Measurements from ENCODE around the gene CTSF.
"Not testable (repeated sequence)": the region's sequence is repeated elsewhere in the genome, so short reads cannot be mapped to it uniquely, and the experiment has no call there.

Gene CTSF

DNA sequence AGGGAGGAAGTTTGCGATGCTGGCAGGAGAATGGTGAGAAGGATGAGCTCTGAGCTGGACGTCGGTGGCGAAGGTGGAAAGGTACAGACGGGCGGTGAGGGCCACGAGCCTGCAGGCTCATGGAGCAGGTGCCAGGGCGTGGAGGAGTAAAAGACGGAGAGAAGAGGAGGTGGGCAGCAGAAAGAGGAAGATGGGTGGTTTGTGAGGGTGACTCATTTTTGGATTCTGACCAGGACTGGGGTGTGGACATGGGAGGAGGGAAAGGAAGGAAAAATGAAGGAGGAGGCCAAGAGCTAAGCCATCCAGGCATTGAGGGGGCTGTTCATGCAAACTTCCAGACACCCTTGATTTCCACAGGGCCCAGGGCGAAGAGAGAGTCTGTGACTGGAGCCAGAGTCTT lies 26.0 kb downstream of the CTSF start:
- Histone ChIP-seq H3K4me2 (ENCODE audit: low read length) (no peak overlapping the region), H3K4me1 (ENCODE audit: insufficient read depth, low read length, severe bottlenecking) (peaks cover 33% of the 10 kb centered on the region), H3F3A (ENCODE audit: insufficient read depth, low read length) (no peaks in the 10 kb centered on the region), H3K9ac (ENCODE audit: low read length) (no peak overlapping the region), H3K4me3 (ENCODE audit: low read depth, low read length, poor library complexity, severe bottlenecking) (no peak overlapping the region), H3K36me3 (ENCODE audit: insufficient read depth, low read length) (peaks cover 7% of the 10 kb centered on the region; the same call in 1 of the 2 replicates), H2AFZ (ENCODE audit: low read length) (no peak overlapping the region), H3K79me2 (ENCODE audit: insufficient read depth, low read length) (no peaks in the 10 kb centered on the region), H3K9me3 (ENCODE audit: low read length) (no peaks in the 10 kb centered on the region), H3K9me2 (ENCODE audit: low read depth, low read length) (no peaks in the 10 kb centered on the region), H4K20me1 (ENCODE audit: insufficient read depth, low read length) (no peaks in the 10 kb centered on the region), H3K27ac (ENCODE audit: low read depth, low read length, poor library complexity, severe bottlenecking) (no peak overlapping the region), H3K27me3 (ENCODE audit: insufficient read depth, low read length) (0 out of 2 replicates have a peak, but pooled peaks cover 2% of the 10 kb centered on the region)
- TF ChIP-seq, protein P1, sequence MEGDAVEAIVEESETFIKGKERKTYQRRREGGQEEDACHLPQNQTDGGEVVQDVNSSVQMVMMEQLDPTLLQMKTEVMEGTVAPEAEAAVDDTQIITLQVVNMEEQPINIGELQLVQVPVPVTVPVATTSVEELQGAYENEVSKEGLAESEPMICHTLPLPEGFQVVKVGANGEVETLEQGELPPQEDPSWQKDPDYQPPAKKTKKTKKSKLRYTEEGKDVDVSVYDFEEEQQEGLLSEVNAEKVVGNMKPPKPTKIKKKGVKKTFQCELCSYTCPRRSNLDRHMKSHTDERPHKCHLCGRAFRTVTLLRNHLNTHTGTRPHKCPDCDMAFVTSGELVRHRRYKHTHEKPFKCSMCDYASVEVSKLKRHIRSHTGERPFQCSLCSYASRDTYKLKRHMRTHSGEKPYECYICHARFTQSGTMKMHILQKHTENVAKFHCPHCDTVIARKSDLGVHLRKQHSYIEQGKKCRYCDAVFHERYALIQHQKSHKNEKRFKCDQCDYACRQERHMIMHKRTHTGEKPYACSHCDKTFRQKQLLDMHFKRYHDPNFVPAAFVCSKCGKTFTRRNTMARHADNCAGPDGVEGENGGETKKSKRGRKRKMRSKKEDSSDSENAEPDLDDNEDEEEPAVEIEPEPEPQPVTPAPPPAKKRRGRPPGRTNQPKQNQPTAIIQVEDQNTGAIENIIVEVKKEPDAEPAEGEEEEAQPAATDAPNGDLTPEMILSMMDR (IDR thresholded peaks at IDR 0.05; ENCODE audit: low read length): no peak
- no peak for TF ChIP-seq EZH2 (IDR thresholded peaks at IDR 0.05; ENCODE audit: borderline replicate concordance, low read length)

DNA sequence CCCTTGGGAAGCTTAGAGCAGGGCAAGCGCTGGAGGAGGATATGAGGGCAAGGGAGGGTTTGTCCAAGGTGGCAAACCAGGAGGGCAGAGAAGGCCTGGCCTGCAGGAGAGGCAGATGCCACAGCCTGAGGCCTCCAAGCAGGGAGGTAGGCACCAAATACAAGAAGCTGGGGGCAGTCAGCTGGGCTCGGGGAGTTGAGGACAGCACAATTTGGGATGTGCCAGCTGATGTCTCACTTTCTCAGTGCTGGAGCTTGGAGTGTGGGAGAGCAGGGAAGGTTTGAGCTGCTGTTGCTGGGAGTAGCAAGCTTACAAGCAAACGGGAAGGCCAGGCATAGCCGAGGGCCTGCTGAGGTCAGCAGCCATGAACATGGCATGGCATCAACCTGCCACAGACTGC lies 26.5 kb downstream of the CTSF start:
- H3K9ac ChIP-seq (ENCODE audit: low read length): no peak overlapping the region
- H3K79me2 ChIP-seq (ENCODE audit: insufficient read depth, low read length): no peaks in the 10 kb centered on the region
- no peak overlapping the region for H3K4me2 ChIP-seq (ENCODE audit: low read length)
- H3K9me3 ChIP-seq (ENCODE audit: low read length): no peaks in the 10 kb centered on the region
- H3K9me2 ChIP-seq (ENCODE audit: low read depth, low read length): no peaks in the 10 kb centered on the region
- no peak overlapping the region for H3K27ac ChIP-seq (ENCODE audit: low read depth, low read length, poor library complexity, severe bottlenecking)
- peaks cover 31% of the 10 kb centered on the region for H3K4me1 ChIP-seq (ENCODE audit: insufficient read depth, low read length, severe bottlenecking)
- no peaks in the 10 kb centered on the region for H3K27me3 ChIP-seq (ENCODE audit: insufficient read depth, low read length)
- no peak overlapping the region for H3K4me3 ChIP-seq (ENCODE audit: low read depth, low read length, poor library complexity, severe bottlenecking)
- H2AFZ ChIP-seq (ENCODE audit: low read length): no peak overlapping the region
- no peaks in the 10 kb centered on the region for H3F3A ChIP-seq (ENCODE audit: insufficient read depth, low read length)
- peaks cover 11% of the 10 kb centered on the region; the same call in 1 of the 2 replicates for H3K36me3 ChIP-seq (ENCODE audit: insufficient read depth, low read length)
- TF ChIP-seq EZH2 (IDR thresholded peaks at IDR 0.05; ENCODE audit: borderline replicate concordance, low read length): no peak
- TF ChIP-seq, protein P1 (IDR thresholded peaks at IDR 0.05; ENCODE audit: low read length): no peak
- H4K20me1 ChIP-seq (ENCODE audit: insufficient read depth, low read length): no peaks in the 10 kb centered on the region

DNA sequence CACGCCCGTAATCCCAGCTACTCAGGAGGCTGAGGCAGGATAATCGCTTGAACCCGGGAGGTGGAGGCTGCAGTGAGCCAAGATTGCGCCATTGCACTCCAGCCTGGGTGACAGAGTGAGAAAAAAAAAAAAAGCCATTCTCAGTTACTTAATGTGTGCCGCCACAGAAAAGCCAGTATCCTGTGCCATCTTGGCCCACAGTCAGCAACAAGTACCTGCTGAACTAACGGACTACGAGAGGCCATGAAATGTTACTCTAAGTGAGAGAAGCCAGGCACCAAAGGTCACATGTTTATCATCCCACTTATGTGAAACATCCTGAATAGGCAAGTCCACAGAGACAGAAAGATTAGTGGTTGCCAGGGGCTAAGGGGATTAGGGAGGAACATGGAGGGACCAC lies 27.8 kb downstream of the CTSF start:
- H3K4me2 ChIP-seq (ENCODE audit: low read length); H4K20me1 ChIP-seq (ENCODE audit: insufficient read depth, low read length); H3F3A ChIP-seq (ENCODE audit: insufficient read depth, low read length); H3K9me3 ChIP-seq (ENCODE audit: low read length); H3K9me2 ChIP-seq (ENCODE audit: low read depth, low read length); H3K4me3 ChIP-seq (ENCODE audit: low read depth, low read length, poor library complexity, severe bottlenecking); H2AFZ ChIP-seq (ENCODE audit: low read length); H3K79me2 ChIP-seq (ENCODE audit: insufficient read depth, low read length); H3K27me3 ChIP-seq (ENCODE audit: insufficient read depth, low read length); H3K27ac ChIP-seq (ENCODE audit: low read depth, low read length, poor library complexity, severe bottlenecking); H3K9ac ChIP-seq (ENCODE audit: low read length): not testable (repeated sequence)
- Histone ChIP-seq H3K4me1 (ENCODE audit: insufficient read depth, low read length, severe bottlenecking) (peaks cover 23% of the 10 kb centered on the region), H3K36me3 (ENCODE audit: insufficient read depth, low read length) (peaks cover 17% of the 10 kb centered on the region; the same call in 1 of the 2 replicates)

DNA sequence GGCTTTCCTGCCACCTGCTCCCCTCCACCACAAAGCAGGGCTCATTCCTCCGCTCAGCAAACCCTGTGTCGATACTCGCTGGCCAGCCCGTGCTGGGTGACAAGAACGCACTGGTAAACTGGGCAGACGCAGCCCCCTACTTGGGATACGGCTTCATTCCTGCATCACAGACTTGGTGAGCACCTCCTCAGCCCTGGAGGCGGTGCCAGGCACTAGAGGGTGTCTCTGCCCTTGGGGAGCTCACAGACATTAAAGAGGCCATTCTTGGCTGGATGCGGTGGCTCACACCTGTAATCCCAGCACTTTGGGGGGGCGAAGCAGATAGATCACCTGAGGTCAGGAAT lies 28.6 kb downstream of the CTSF start:
- no peaks in the 10 kb centered on the region for H3F3A ChIP-seq (ENCODE audit: insufficient read depth, low read length)
- TF ChIP-seq EZH2 (IDR thresholded peaks at IDR 0.05; ENCODE audit: borderline replicate concordance, low read length): no peak
- TF ChIP-seq, protein P1 (IDR thresholded peaks at IDR 0.05; ENCODE audit: low read length): no peak
- no peak overlapping the region for H3K9ac ChIP-seq (ENCODE audit: low read length)

More for the DNA sequence above, 28.6 kb downstream of the CTSF start:
- no peaks in the 10 kb centered on the region for H4K20me1 ChIP-seq (ENCODE audit: insufficient read depth, low read length)
- no peak overlapping the region for H3K27ac ChIP-seq (ENCODE audit: low read depth, low read length, poor library complexity, severe bottlenecking)
- no peaks in the 10 kb centered on the region for H3K9me3 ChIP-seq (ENCODE audit: low read length)
- no peaks in the 10 kb centered on the region for H3K9me2 ChIP-seq (ENCODE audit: low read depth, low read length)
- no peak overlapping the region for H2AFZ ChIP-seq (ENCODE audit: low read length)
- H3K79me2 ChIP-seq (ENCODE audit: insufficient read depth, low read length): no peaks in the 10 kb centered on the region
- peaks cover 16% of the 10 kb centered on the region for H3K4me1 ChIP-seq (ENCODE audit: insufficient read depth, low read length, severe bottlenecking)
- no peak overlapping the region for H3K4me2 ChIP-seq (ENCODE audit: low read length)
- H3K27me3 ChIP-seq (ENCODE audit: insufficient read depth, low read length): no peaks in the 10 kb centered on the region
- H3K4me3 ChIP-seq (ENCODE audit: low read depth, low read length, poor library complexity, severe bottlenecking): no peak overlapping the region
- peaks cover 17% of the 10 kb centered on the region; the same call in 1 of the 2 replicates for H3K36me3 ChIP-seq (ENCODE audit: insufficient read depth, low read length)
